Ramos (cell line): ENCODE measurements around the gene HOXA3.

Source experiments
- in situ Hi-C: fragments of 300-500 bp; cut with MboI; formaldehyde crosslinking; loops from one replicate; pipeline ENCODE4 v1.14.3; 2022; ENCODE audit warnings: low sequenced_read_pairs; ENCODE audit not compliant: unreplicated experiment

HOXA3 gene

DNA sequence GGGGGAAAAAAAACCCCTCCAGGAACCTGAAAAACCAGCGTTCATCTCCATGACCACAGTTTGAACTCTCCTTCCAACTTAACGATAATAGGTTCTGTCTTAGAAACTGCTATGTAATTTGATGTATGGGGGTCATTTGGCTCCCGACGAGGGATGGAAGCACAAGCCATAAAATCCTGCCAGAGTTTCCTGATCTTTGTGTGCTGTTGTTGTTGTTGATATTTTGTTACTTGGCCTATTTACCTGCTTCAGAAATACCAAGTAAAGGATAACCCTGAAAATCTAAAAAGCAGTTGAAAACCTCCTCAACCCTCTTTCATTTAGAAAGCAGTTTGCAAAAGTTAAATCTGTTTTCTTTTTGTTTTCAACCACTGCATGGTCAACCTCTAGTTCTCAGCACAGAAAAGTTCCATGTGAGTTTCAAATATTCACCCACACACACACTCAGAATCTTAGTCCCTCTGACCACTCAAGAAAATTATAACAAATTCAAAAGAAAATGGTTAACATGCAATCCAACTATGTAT lies 40.6 kb downstream of the HOXA3 start:
- in situ Hi-C loops, result no loop called here

DNA sequence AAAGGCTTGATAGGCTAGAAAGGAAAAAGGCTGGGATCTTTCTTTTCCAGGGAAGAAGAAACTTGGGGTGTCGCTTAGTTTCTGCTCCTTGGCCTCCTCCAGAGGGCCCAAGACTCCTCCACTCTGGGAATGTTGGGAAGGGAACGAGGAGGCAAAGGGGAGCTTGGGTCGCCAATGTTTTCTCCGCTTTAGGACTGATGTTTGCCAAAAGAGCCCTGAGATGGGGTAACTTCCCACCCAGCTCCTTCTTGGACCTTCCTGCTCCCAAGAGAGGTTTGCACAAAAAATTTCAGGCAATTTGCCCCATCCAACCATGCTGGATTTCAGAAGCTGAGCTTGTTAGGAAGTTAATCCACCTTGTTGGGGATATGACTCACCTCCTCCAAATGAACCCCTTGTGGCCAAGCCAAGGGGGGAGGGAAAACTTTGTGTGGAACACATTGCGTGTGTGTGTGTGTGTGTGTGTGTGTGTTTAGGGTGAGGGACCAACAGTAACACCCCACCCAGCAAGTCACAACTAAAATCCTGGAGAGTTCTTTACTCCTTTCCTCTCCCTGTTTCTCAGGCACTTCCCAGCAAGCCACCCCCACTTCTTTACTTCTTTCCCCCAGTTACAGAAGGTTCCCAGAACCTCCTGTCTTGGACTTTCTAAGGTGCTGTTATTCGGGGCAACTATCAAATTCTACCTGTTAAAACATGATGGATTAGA lies 41.2 kb downstream of the HOXA3 start:
- in situ Hi-C loops, result no loop called here

DNA sequence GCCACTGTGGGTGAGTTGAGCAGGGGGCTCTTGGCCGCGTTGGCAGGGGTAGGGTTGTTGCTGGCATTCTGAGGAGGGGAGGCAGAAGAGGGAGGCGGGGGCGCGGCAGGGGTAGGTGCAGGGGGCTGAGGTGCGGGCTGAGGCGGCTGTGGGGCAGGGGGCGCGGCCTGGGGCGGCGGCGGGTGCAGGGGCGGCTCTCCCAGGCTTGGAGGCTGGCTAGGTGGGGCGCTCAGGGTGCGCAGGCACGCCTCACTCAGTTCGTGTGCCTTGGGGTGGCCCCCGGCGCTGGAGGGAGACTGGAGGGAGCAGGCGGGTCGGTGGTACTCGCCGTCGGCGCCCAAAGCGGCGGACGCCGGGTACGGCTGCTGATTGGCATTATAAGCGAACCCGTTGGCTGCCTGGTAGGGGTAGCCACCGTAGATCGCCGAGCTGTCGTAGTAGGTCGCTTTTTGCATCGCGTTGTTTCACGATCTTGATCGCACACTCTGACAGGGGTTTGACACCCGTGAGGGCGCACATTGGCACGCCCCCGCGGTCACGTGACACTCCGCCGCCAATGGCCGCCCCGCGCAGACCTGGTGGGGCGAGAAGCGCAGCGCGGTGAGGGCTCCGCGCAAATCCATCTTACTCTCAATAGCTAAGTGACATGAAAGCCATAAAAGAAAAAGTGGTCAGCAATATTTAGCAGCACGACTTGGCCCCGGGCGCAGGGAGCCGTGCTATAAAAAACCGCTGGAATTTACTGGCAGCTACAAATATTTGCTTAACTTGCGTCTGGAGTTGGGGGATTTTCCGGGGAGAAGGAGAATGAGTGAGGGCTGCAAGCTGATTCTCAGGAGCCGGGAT lies 42.0 kb downstream of the HOXA3 start:
- in situ Hi-C loops, result no loop called here

DNA sequence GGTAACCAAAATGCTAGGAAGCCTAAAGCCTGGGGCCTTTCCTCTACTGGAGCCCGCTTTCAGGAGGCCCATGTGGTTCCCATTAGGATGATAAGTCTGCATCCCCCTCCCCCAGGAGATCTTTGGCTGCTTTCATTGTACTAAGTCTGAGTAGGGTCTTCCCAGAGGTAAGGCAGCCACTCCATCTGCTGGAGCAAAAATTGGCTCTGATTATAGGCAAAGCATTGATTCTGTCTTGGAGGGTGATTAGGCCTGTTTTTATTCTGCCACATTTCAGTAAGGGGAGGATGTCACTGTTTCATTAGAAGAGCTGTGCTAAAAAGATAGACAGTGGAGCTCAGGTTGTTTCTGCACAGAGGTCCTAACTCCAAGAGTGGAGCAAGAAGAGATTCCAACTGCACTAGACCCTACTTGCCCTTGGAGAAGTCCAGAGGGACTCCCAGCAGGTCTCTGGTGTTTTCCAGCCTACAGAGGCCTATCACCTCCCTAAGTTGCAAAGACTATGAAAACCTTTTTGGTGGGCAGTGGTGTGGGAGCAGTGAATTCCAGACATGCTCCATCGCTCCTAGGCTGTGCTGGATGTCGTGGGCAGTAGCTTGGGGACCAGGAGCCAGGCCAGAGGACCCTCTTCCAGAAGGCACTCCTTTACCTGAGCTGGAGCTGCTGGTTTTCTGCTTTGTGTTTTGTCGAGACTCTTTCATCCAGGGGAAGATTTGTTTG lies 42.8 kb downstream of the HOXA3 start:
- in situ Hi-C loops, result no loop called here

DNA sequence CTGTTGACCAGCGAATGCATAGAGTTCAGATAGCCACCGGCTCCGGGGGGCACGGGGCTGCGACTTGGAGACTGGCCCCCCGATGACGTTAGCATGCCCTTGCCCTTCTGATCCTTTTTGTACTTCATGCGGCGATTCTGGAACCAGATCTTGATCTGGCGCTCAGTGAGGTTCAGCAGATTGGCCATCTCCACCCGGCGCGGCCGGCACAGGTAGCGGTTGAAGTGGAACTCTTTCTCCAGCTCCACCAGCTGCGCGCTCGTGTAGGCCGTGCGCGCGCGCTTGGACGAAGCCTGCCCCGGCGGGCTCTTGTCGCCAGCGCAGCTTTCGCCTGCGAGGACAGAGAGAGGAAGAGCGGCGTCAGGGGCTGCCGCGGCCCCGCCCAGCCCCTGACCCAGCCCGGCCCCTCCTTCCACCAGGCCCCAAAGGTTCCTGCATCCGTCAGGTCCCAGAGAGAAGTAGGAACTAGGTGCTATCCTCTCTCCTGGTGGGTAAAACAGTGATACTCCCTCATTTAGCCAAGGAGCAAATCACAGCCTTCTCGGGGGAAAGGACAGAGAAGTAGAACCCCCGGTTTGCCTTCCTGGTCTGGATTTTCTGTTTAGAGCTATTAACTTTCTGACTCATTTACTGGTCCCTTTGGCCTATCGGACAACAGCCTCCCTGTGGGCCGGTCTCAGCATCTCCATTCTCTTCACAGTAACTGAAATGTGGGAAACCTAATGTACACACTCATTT lies 43.8 kb downstream of the HOXA3 start:
- in situ Hi-C loops, result no loop called here

DNA sequence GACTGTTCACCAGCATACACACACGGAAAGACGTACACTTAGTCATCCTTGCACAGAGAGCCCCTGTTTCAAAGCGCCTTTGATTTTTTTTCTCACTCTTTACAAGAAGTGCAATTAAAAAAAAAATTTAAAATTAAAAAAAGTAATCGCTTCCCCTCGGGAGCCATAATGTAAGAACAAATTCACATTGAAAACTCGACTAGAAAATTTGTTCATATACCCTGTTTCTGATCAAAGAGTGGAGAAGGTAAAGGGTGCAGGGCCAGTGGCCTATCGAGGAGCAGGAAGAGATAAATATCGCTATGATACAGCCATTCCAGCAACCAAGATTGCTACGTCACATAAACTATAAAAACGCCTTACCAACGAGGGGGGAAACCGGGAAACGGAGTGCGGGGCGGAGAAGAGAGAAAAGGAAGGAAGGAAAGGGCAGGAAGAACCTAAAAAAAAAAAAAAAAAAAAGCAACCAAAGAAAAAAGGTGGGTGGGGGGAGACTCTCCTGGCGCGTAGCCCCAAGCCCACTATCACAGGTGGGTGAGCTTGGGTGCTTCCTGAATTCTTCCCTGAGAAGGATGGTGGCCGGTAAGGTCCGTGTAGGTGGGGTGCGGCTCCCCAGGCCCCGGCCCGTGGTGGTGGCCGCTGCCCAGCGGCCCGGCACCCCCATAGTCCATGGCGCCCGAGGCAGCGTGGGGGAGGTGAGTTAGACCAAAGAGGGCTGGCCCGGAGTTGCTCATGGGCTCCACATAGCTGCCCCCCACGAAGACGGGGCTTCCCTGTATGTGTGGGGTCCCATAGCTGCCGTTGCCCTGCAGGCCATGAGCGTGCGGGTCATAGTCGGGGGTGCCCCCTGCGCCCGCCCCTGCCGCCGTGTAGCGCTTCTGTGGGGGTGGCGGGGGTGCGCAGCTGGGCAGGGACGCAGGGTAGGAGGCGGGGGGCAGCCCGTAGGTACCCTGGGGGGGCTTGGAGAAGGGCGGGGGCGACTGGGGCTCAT lies 44.7 kb downstream of the HOXA3 start:
- in situ Hi-C loops, result no loop called here

DNA sequence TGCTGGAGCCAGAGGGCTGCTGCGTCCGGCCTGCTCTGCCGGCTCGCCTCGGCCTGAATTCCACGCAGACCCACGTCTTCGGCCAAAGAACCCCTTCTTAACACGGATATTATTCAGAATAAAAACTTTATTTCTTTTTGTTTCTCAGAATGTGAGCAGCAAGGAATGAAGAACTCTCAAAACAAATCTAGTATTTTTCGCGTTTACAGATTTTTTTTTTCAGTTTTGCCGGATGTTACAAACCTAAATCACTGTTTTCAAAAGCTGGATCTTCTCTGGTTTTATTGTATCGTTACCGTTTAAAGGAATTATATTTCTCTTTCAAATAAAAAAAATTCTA lies 45.5 kb downstream of the HOXA3 start:
- in situ Hi-C loops, result no loop called here

DNA sequence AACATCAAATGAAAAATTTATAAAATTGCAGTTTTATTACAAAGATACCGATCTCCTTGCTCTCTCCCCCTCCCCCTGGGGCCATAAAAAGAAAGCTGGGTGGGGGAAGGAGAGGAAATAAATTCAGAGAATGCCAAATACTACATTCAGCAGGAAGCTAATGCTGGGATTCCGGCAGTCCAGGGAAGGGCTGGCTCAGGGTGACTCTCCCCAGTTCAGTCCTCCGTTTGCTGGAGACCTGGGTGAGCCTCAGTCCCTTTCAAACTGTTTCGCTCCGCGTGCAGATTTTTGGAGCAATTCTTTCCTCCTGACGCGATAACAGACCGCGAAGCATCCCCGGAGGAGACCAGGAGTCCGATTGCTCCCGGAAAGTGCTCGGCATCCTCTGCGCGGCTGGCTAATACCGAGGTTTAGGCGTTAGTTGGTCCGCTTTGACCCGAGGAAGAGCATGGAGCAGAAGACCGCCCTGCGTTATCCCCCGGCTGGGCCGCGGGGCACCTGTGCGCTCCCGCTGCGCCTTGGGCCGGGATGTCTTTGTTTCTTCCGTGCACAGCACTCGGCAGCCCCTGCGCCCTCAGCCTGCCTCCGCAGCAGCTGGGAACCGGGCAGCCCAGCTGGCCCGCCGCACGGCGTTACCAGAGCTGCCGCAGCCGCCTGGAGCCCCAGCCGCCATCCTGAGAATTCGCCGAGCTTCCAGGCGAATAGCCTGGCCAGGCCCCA lies 46.0 kb downstream of the HOXA3 start:
- in situ Hi-C loops, result no loop called here

DNA sequence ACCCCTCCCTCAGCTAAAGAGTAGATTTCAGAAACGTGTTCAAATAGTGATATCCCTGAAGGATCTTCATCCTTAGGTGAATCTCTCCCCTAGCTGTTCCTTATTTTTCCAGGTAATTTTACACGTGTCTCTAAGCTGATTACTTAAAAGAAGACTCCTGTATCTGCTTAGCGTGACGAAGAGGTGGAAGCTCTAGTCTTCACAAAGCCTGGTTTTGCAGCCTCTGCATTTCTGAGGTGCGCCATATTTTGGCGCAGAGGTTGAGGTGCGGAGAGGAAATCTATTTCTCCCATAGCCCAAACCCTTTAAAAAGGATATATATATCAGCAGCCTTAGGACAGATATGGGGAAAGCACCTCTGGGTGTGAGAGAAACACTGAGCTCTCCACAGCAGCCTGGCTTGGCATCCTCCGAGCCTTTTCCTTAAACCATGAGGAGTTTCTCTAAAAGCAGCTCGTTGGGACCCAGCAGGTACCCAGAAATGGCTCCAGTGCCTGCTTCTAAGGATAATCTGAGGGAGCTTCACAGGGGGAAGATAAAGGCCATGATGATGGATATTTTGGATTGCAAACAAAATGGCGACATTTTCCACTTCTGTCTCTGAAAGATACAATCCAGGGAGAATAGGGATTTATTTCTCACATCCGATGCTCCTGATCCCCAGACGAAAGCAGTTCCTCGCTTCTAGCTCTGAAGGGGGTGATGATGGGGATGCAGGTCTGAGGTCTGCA lies 46.9 kb downstream of the HOXA3 start:
- in situ Hi-C loops, result no loop called here

DNA sequence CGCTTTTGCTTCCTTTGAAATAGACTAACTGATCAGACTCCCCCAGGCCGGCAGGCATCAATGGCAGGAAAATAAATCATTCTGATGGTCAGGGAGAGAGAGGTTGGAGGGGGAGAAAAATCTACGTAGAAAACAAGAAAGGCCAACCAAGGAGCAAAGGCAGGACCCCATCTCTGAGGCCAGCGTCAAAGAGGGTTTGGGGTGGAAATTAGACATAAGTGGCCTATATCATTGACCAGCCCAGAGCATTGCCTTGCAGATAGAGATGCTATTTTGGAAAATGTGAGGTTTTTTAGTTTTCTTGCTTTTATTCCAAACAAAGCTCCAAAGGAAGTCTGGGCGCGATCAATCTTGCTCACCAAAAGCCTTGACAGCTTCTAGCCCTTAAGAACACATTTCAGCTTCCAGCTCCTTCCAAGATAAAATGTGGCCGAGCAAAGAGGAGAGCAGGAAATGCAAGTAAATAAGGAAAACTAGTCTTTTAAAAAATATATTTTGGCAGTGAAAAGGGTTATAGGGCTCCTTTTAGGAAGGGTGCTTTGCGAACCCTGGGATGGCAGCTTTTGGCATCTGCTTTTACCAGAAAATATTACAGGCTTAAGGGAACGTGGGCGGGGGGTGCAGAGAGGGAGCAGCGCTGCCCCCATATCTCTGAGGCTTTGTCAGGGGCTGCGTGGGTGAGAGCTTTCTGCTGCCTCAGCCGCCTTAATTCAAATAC lies 47.9 kb downstream of the HOXA3 start:
- in situ Hi-C loops, result no loop called here

DNA sequence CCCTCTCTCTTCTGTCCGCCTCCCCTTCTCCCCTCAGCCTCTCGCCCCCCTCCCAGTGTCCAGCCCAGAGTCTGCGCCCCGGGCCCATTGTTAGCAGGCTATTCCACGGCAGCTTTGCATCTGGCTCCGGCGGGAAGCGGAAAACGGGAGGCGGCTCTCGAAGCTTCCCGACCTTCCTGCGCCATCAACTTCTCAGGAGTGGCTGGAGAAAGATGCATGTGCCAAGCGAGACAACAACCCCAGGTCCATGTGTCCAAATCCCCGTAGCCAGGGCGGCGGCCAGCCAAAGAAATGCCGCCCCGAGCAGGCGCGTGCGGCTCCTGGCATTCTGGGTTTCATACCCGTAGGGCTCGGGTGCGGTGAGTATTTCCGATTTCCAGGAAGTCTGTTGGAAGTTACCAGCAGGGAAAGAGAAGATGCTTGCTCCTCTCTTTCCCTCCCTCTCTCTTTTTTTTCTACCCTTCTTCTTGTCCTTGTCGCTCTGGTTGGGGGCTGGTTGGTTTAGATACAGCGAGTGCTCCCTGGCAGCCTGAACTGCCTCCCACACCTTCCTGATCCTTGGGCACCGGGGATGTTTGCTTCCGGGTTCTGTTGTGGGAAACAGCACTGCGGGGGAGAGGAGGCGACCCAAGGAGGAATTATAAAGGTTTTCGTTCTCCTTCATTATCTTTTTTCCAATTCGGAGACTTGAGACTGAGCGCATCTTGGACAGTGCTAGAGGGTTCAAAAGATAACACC lies 48.7 kb downstream of the HOXA3 start:
- in situ Hi-C loops, result no loop called here

DNA sequence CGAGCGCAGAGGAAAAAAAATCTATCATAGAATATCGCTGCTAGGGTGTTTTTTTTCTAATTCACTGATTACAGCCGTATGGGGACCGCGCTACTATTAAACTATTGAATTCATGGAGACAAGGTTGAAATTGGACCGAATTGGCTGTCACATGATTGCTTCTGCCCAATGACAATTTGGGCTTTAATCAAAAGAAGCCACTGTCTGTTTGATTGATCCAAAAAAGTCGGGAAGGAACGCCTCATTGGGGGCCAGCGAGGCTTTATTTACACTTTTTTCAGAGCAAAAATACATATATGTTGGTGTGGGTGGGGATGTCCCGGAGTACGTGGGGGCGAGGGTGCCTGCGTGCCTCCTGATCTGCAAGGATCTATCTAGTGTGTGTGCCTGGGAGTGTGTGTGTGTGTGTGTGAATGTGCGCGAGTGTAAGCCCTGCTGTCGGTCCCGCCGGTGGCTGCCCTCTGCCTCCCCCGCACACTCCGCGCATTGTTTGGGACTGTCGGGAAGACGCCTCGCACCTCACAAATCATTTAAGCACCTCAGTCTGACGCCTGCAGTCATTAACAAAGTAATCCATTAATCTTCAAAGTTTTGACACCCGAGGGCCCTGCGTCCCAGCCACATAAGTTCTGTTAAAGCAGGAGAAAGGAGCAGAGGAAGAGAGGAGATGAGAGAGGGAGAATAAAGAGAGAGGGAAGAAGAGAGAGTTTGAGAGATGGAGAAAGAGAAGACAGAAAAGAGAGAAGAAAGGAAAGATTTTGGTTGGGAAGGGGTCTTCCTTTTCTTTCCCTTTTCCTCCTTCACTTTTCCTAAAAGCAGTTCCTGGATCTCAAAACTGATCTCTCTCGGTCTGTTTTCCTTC lies 49.6 kb downstream of the HOXA3 start, which contains the start of gene HOXA2:
TSS of gene HOXA2 (minus strand) at position 103 of the 862 bp plus-strand sequence. CDS start 183 bp downstream, outside the sequence.
- in situ Hi-C loops, result no loop called here

DNA sequence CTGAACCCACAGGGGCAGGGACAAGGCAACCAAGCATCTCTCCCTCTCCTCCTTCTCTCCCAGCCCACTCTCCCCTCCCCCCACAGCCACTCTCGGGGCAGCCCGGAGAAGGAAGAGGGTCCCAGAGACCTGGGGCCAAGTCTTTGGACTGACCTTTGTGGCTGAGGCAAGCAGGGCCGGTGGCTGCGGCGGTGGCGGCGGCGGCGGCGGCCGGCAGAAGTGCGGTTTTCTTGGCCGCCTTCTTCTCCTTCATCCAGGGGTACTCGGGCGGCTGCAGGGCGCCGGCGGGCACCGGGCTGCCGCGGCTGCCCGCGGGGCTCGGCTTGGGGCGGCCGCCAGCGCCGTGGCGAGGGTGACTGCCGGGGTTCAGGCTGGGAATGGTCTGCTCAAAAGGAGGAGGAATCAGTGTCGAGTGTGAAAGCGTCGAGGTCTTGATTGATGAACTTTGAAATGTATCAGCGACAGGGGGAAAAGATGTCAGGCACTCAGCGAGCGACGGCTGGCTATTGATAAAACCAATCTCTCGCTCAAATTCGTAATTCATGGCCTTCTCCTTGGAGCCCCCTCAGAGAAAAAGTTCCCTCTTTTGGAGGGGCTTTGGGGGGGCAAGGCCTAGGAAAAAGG lies 50.3 kb downstream of the HOXA3 start:
- in situ Hi-C loops, result no loop called here

DNA sequence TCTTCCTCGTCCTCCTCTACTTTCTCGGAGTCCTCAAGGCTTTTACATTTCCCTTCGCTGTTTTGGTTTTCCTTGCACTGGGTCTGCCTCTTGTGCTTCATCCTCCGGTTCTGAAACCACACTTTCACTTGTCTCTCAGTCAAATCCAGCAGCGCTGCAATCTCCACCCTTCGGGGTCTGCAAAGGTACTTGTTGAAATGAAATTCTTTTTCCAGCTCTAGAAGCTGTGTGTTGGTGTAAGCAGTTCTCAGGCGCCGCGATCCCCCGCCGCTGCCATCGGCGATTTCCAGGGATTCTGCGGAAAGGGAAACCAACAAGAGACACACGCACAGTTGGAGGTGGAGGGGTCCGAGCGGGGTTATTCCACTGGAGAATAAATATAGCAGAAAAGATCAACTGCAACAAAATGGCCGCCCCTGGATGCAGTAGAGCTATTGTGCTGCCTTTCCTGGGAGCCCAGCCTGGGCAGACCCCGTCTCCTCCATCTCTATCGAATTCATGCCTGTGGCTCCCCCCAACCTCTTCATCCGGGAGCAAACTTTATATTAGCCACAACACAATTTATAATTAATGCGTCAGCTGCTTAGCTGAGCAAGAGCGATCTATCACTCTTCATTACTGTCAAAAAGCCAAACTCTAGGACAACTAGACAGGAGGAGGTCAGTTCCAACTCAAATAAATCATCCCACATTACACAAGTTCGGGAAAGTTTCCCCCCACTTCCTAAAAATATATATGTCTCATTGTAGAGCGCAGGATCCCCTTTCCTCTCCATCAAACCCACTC lies 51.0 kb downstream of the HOXA3 start:
- in situ Hi-C loops, result no loop called here
